Measurements from ENCODE around the gene VDAC2.
A peak's percentile ranks its signal among the peaks of the same experiment; 100 is the strongest.
"Not testable (repeated sequence)": the region's sequence is repeated elsewhere in the genome, so short reads cannot be mapped to it uniquely, and the experiment has no call there.

Gene VDAC2

GRCh38 chr10:75201793-75202307 is 8.7 kb upstream of the VDAC2 start:
- DNase-seq, result no peak

GRCh38 chr10:75202321-75203045 is 8.1 kb upstream of the VDAC2 start:
- DNase-seq, result no peak

- DNase-seq, result not testable (repeated sequence)
Measured at GRCh38 chr10:75203046-75203620, 7.5 kb upstream of the VDAC2 start.

- DNase-seq, result no peak
Measured at GRCh38 chr10:75203724-75204123, 6.9 kb upstream of the VDAC2 start.

GRCh38 chr10:75205908-75206307 is 4.7 kb upstream of the VDAC2 start:
- no peak for DNase-seq

- DNase-seq, result not testable (repeated sequence)
Measured at GRCh38 chr10:75206638-75207037, 4.0 kb upstream of the VDAC2 start.

- DNase-seq, result no peak
Measured at GRCh38 chr10:75207079-75207856, 3.3 kb upstream of the VDAC2 start.

GRCh38 chr10:75207857-75208144 is 2.8 kb upstream of the VDAC2 start:
- DNase-seq, result no peak

GRCh38 chr10:75208181-75208580 is 2.4 kb upstream of the VDAC2 start:
- no peak for DNase-seq

- no peak for DNase-seq
Measured at GRCh38 chr10:75209086-75209920, 1.3 kb upstream of the VDAC2 start.

- DNase-seq, result peak; percentile 51 to 62
Measured at GRCh38 chr10:75209921-75210281, 695 bp upstream of the VDAC2 start.

GRCh38 chr10:75211007-75211691 is 553 bp downstream of the VDAC2 start:
- DNase-seq, result peak in 1 of 2 experiments; percentile 29

GRCh38 chr10:75212343-75212742 is 1.7 kb downstream of the VDAC2 start:
- no peak for DNase-seq

- no peak for DNase-seq
Measured at GRCh38 chr10:75220274-75220673, 9.7 kb downstream of the VDAC2 start.

- not testable (repeated sequence) for DNase-seq
Measured at GRCh38 chr10:75221492-75221891, 10.9 kb downstream of the VDAC2 start.

GRCh38 chr10:75223507-75223906 is 12.9 kb downstream of the VDAC2 start:
- DNase-seq, result no peak

- no peak for DNase-seq
Measured at GRCh38 chr10:75226095-75226494, 15.5 kb downstream of the VDAC2 start.

GRCh38 chr10:75226656-75227055 is 16.1 kb downstream of the VDAC2 start:
- no peak for DNase-seq

GRCh38 chr10:75228278-75228677 is 17.7 kb downstream of the VDAC2 start:
- no peak for DNase-seq

GRCh38 chr10:75228834-75229233 is 18.2 kb downstream of the VDAC2 start:
- DNase-seq, result no peak

GRCh38 chr10:75229971-75230370 is 19.4 kb downstream of the VDAC2 start:
- DNase-seq, result no peak

GRCh38 chr10:75230600-75231038 is 20.0 kb downstream of the VDAC2 start:
- peak; percentile 66 to 71 for DNase-seq
